Kidney tubule cell (primary cell): ENCODE data around the gene RBMS1.

Source experiments
- DNase-seq: peaks from one replicate; pipeline ENCODE4 v3.0.0-alpha.2; 2018; ENCODE audit warnings: low spot score

The RBMS1 gene

DNA sequence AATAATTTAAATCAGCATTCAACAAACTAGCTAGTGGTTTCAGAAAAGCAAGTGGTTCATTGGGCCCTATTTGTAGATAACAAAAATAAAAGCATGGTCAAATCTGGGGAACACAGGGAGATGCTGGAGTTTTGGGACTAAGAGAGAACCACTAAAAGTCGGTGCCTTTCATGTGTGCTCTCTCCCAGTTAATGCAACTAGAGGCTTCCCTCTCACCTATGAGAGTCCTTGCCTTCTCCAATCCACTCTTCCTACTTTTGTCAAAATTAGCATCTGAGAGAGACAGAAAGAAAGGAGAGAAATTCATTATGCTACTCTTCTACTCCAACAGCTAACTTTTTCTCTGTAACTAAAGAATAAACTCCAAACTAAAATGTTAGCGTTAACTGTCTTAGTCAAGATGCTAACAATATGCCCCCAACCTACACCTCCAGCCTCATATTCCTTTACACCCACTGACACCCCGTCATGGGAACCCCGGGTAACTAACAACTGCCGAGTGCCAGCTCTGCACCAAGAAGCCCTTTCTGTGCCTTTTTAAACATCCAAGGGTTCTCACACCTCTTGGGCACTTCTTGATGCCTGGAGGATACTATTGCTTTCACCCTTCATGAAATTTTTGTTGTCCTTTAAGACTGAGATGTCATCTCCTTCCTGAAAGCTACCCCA lies 133.4 kb downstream of the RBMS1 start:
- DNase-seq: no peak

DNA sequence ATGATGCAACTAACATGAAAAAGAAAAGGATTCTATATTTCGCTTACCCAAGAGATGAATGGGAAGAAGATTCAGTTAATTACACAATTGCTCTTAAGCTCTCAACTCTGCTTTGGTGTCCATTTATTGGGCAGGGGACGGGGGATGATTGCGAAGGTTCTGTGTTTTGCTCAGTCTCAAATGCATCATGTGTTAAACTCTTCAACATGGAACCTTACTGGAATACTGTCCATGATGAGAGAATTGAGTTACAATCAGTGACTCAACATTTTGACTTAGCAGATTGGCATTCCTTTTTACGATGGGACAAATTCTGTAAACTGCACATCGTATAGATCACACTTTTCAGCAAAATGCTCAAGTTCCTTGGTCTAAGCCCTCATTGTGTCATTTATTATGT lies 135.6 kb downstream of the RBMS1 start:
- DNase-seq: peak; percentile 46

DNA sequence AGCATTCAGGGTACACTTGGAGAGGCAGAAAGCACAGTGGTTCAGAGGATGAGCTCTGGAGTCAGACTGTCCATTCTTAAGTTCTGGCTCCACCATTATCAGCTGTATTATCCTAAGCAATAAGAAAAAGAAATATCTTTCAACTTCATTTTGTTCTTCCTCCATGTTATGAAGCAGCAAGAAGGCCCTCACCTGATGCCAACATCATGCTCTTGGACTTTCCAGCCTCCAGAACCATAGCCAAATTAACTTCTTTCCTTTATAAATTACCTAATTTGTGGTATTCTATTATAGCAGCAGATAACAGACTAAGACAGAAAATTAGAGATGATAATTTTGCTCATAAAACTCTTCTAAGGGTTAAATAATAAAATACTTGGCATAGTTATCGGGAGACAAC lies 137.1 kb downstream of the RBMS1 start:
- DNase-seq: no peak

DNA sequence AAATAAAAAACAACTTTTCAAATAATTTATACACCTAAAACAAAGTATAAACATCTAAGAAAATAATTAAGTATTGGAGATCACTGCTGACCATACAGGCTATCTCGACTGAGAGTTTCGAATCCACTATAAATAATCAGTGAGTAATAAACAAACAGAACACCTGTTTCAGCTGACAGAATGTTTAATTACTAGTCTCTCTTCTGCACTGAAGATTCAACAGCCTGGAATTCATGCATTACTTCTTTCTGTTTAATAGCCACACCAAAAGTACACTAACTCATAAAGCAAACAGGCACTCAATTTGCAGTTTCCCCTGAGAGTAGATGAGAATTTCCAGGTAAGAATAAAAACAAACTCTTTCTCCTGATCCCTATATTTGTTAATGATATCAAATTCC lies 138.5 kb downstream of the RBMS1 start:
- DNase-seq: peak; percentile 35

DNA sequence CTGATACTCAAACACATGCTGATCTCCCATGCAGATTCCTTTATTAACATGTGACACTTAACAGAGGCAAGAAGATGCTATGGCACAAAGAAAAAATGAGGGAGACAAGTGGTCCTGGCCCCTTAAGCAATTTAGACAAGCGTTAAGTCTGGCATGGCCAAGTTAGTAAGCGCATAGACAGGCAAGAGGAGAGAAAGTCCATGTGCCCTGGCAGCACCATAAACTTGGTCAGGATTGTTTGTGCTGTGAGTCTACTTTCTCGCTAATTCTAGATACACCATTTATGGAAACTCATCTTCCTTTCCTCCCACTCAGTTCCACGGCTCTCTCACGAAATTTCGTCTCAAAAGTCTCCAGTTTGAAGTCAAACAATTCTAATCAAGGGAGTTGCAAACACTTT lies 138.9 kb downstream of the RBMS1 start:
- DNase-seq: no peak

- DNase-seq: no peak
Observed at GRCh38 chr2:160353813-160354212, 139.8 kb downstream of the RBMS1 start.

GRCh38 chr2:160353166-160353565 lies 140.4 kb downstream of the RBMS1 start:
- DNase-seq: no peak

- DNase-seq: no peak
Observed at GRCh38 chr2:160352500-160352899, 141.1 kb downstream of the RBMS1 start.

DNA sequence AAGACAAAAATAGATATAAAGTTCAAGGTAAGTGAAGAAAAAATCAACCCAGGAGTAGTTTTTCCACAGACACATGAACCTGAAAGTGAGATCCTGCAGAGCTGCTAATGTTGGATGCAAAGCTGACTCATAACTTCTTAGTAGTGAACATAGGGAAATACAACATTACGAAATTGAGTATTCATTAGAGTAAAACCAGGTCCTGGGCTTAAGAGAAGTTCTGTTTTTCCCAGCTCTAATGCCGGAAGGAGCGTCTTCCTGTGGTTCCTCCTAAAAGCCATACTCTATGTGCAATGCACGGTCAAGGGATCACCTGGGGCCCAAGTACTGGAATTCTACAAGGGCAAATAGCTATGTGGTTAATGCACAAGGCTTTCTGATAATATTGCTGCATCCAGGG lies 141.7 kb downstream of the RBMS1 start:
- peak; percentile 42 for DNase-seq

DNA sequence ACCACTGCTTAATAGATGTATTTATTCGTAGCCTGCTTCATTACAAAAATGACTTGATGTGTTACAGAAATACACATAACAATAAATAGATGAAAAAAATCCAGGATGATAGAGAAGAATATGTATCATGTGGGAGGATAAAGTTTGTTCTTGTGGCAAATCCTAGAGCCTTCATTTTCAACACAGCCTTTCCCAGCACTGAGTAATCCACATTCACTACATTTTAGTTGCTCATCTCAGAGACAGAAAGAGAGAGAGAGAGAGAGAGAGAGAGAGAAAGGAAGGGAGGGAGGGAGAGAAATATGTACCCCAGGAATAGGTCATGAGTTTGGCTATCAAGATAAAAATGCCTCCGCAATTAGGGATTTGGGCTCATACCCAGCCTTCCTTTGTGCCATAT lies 144.3 kb downstream of the RBMS1 start:
- DNase-seq: no peak

- DNase-seq: peak; percentile 25
Observed at GRCh38 chr2:160347269-160347863, 146.2 kb downstream of the RBMS1 start.

DNA sequence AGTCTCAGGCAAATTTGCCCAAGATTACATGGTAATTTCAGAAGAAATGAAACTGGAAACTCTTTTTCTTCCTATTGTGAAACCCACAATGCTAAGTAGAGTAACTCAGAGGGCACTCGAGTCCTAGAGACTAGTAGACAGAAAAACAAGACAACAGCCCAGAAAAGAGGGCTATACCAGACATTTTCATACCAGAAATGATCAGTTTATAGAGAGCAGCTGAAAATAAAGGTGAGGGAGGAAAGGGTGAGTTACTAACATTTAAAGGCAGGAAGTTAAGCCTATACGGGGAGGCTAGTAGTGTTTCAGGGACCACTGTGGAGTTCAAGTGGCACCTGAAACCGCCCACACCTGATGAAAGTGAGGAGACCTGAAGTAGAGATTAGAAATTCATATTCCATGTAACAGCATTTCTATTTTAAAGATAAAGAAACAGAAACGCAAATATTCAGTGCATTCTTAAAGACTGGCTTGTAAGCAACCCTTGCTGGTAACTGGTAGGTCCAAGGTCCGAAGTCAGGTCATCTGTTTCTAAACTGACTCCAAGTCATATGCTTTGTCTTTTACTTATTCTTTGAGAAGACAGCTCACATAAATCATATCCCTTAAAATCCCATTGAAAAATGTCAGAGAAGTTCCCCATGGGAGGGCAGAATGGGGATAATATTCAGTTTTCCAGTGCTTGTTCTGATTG lies 148.4 kb downstream of the RBMS1 start:
- DNase-seq: no peak

- DNase-seq: peak; percentile 20
Observed at GRCh38 chr2:160343404-160343803, 150.2 kb downstream of the RBMS1 start.

DNA sequence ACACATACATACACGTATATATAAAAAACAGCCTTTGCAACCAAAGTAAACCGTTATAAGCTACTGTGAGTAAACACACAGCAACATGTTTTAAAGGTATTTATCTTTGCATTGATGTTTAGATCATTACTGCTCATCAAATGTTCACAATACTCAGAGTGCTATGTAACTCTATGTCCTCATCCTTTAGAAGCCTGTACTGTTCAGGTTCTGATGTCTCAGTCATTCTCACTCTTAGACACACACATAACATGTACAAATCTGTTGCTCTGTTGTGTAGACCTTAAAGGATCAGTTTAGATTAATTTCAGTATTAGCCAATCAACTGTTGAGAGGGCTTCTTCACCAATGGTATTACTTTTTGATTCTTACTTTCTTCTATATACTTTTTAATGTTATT lies 153.9 kb downstream of the RBMS1 start:
- no peak for DNase-seq

DNA sequence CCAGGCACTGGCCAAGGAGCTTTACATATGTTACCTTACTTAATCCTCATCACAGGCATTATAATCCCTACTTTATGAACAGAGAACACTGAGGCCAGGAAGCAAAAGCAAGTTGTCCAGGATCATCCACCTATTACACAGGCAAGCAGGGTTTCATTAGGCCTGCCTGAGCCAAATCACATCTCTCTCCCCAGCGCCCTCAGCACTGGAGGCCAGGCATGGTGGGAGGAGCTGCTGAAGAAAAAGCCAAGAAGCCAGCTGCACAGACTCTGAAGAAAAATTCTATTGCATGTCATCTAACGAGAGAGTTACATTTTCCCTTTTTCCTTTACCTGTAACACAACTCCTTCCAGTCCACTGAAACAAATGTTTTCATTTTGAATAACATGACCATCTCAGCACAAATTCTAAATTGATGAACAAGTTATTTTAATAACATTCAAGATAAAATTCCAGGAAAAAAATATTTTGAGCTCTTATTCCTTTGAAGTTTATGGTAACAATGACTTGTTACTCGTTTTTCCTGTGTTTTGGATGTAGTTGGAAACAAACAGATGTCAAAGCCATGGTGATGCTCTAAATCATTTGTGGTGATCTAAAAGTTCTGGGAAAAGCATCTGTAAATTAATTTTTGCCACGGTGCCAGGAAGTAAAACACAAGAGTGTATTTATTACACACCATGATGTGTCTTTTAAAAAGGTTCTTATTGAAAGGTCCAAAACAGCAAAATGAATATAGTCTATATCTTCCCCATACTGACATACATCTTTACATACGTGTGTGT lies 154.5 kb downstream of the RBMS1 start:
- DNase-seq: no peak

DNA sequence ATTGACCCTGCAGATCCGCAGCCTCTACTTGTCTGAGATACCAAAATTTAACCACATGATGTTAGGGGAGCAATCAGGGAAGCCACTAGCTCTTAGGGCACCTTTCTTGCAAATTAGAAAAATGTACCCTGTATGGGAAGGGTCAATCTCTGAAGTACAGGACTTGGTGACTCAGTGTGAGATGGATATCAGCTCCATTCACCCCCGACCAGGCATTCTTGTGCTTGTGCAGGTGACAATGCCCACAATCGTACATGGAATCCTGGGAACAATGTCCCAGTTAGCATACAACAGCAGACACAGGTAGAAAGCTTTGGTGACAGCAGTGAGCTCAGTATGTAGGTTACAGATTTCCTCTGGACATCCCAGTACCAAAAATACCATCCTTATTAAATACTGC lies 155.9 kb downstream of the RBMS1 start:
- DNase-seq: peak; percentile 41

DNA sequence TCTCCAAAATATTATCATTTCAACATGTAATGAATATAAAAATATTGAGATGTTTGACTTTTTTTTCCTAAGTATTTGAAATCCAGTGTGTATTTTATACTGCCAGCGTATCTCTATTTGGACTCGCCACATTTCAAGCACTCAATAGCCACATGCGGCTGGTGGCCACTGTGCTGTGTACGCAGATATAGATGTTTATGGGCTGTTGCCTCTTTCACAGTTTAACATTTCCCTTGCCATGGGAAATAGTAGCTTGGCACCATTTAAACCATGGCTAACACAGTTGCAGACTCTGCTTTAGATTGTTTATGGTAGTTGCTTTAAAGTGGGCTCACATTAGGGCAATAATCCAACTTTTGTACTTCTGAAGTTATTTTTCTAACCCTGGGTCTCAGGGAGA lies 157.0 kb downstream of the RBMS1 start:
- DNase-seq: no peak

GRCh38 chr2:160336105-160336504 lies 157.5 kb downstream of the RBMS1 start:
- DNase-seq: no peak

- no peak for DNase-seq
Observed at GRCh38 chr2:160335441-160335840, 158.2 kb downstream of the RBMS1 start.

DNA sequence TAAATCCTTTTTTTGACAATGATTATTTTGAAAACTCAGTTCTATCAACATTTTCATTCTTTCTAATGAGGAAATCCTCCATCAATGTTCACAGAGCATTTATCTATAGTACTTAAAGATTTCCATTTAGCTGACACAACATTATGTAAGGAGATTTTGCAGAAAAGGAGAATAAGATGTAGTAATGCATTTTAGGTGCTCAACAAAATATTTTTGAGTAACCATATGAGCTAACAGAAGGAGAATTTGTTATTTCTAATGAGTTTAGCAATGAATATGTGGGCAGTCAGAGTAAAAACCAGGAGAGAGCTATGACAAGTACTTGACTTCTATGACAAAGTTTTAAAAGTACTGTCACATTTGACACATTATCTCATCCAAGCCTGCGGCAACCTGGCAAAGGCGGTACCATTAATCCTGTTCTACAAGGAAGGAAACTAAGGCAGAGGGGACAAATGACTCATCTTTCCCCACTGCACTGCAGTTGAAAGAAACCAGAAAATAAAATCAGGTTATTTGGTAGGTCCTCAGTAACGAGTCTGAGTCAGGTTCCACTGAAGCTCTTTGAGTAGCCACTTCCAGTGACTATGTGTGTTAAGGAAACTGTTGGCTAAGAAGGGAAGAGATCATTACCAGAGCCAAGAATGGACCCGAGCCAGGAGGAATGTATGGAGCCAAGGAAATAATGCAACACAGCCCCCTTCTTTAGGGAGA lies 159.4 kb downstream of the RBMS1 start:
- DNase-seq: no peak

GRCh38 chr2:160333324-160334027 lies 160.1 kb downstream of the RBMS1 start:
- no peak for DNase-seq
